ENCODE data around the gene TTC28. TPM values are rescaled to one million over a fixed set of nuclear protein-coding genes. Genes with fewer than 3 reads are reported as not detected.
A peak's percentile ranks its signal among the peaks of the same experiment; 100 is the strongest.

The TTC28 gene
- total and polyA plus RNA-seq, 2 donors (not counting 3 experiments of a cell fraction or from before 2014, with no cell fraction given): 16.5 to 51.1 TPM

DNA sequence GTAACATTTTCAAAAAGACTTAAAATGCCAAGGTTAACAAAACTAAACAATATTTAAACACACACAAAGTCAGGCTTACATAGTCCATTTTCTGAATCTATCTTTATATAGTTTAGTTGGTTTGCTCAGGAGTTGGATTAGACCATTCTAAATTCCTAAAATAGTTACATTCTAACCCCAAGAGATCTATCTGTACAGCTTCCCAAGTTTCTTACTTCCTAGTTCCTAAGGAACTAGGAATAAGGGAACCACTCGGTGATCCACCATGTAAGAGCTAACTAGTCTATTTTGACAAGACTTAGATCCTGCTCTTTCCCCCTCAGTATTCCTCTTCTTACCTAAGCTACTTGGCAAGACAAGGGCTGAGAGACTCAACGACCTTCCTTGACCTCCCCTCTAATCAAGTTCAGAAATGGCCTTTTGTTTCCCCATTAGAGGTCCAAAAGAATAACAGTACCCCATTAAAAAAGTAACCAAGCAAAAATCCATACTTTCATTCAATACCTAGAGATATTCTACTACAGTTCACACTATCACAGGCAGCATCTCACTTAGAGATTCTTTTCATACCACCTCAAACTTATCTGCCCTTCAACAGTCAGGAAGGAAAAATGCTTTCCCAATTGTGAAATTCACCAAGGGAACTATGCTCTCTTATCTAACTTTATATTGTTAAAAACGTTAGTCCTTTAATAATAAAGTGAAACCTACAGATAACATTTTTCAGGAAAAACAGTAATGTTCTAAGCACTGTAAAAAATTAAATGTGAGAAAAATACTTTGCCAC is 253.1 kb downstream of the TTC28 start:
- dilution Hi-C loops (cut with MboI; ENCODE audit: extremely low pct_ligation_motif_present, low sequenced_read_pairs): no loop called here
- no peak overlapping the region for H3K4me2 ChIP-seq (ENCODE audit: insufficient read depth, low read length)

More for the DNA sequence above, 253.1 kb downstream of the TTC28 start:
- H3K9ac ChIP-seq (replicated peaks; ENCODE audit: extremely low read depth, insufficient read depth, low read length): no peak overlapping the region
- H3K9me1 ChIP-seq (replicated peaks; ENCODE audit: control insufficient read depth, extremely low read depth, insufficient read depth, low read length): no peaks in the 10 kb centered on the region
- DNase-seq (ENCODE audit: low read depth, low spot score): peak; percentile 56
- H3K4me1 ChIP-seq (ENCODE audit: control insufficient read depth, extremely low read depth, insufficient read depth, low read length): no peaks in the 10 kb centered on the region
- no peaks in the 10 kb centered on the region for H3K9me3 ChIP-seq (replicated peaks; ENCODE audit: control insufficient read depth, insufficient read depth, low read length)
- CTCF ChIA-PET: interaction anchor here (1.6 kb wide), 2 partner anchors 9 to 16 kb away, joined by 3 to 4 read pairs; no protein-coding TSS in a partner anchor
- intact Hi-C loops (cut with micrococcal nuclease): no loop called here
- H3K27ac ChIP-seq (ENCODE audit: insufficient read depth, low read depth, low read length): no peak overlapping the region
- no peaks in the 10 kb centered on the region for H3K36me3 ChIP-seq (ENCODE audit: control insufficient read depth in 2 of 2, extremely low read depth in 1 of 2, insufficient read depth in 2 of 2, low read length in 2 of 2)
- no peaks in the 10 kb centered on the region for H3K27me3 ChIP-seq (ENCODE audit: control insufficient read depth in 2 of 2, insufficient read depth in 2 of 2, low read length in 2 of 2)
- POLR2A ChIA-PET: no interaction called here
- BruUV-seq (replicated peaks): no TSS peak
- TF ChIP-seq POLR2AphosphoS5 (IDR thresholded peaks at IDR 0.05; ENCODE audit: insufficient read depth, low read depth, low read length): no peak
- TF ChIP-seq MAX (IDR thresholded peaks at IDR 0.05; ENCODE audit: insufficient read depth, insufficient read length): no peak
- no peak for TF ChIP-seq FOS (IDR thresholded peaks at IDR 0.05; ENCODE audit: borderline replicate concordance, insufficient read depth, low read length)
- TF ChIP-seq CTCF (IDR thresholded peaks at IDR 0.05; ENCODE audit: extremely low read depth in 1 of 2, insufficient read depth in 1 of 2, low read depth in 1 of 2, low read length in 2 of 2): no peak
- no peak for TF ChIP-seq JUN (IDR thresholded peaks at IDR 0.05; ENCODE audit: borderline replicate concordance, insufficient read depth, insufficient read length, low read depth)
- TF ChIP-seq MYC (IDR thresholded peaks at IDR 0.05; ENCODE audit: low read depth, low read length): no peak
- no peak for TF ChIP-seq GATA2 (IDR thresholded peaks at IDR 0.05; ENCODE audit: insufficient read depth, insufficient read length, low read depth, low read length)
- TF ChIP-seq EZH2 (IDR thresholded peaks at IDR 0.05; ENCODE audit: borderline replicate concordance, low read depth, low read length, severe bottlenecking): no peak
- TF ChIP-seq POLR2A (IDR thresholded peaks at IDR 0.05; ENCODE audit: low read depth, low read length): no peak
- no peak for FAIRE-seq
- H4K20me1 ChIP-seq (replicated peaks; ENCODE audit: control insufficient read depth, extremely low read depth, insufficient read depth, low read length): no peaks in the 10 kb centered on the region
- no peak overlapping the region for H2AFZ ChIP-seq (ENCODE audit: low read depth, low read length)
- H3K79me2 ChIP-seq (ENCODE audit: control insufficient read depth, insufficient read depth, low read length): no peaks in the 10 kb centered on the region
- H3K4me3 ChIP-seq (replicated peaks in 1 of 3; ENCODE audit: insufficient read depth in 1 of 3, low read depth in 1 of 3, low read length in 3 of 3): no peak overlapping the region

All from endothelial cell of umbilical vein (primary cell).